Activated T-cell treated with anti-CD3 and anti-CD28 coated beads, Interleukin-2, amount 50 U/mL, for 24 hours (primary cell): ENCODE results near the gene PTPN3.

Experiments
- DNase-seq: peaks from one replicate; pipeline ENCODE4 v3.0.0-alpha.2; 2020
- H3K27ac Mint-ChIP-seq: 2 replicates; pipeline ENCODE4 v1.8.0; 2020; ENCODE audit warnings: mild to moderate bottlenecking, mixed read lengths
- H3K27me3 Mint-ChIP-seq: 2 replicates; pipeline ENCODE4 v1.8.0; 2020; ENCODE audit warnings: mixed read lengths
- H3K36me3 Mint-ChIP-seq: 2 replicates; pipeline ENCODE4 v1.8.0; 2020; ENCODE audit warnings: low read depth, mixed read lengths
- H3K4me1 Mint-ChIP-seq: 2 replicates; pipeline ENCODE4 v1.8.0; 2020; ENCODE audit warnings: low read depth, mixed read lengths
- H3K4me3 Mint-ChIP-seq: 2 replicates; pipeline ENCODE4 v1.8.0; 2020; ENCODE audit warnings: mild to moderate bottlenecking, moderate library complexity, mixed read lengths
- H3K9me3 Mint-ChIP-seq: 2 replicates; pipeline ENCODE4 v1.8.0; 2020; ENCODE audit warnings: mixed read lengths

PTPN3 gene

DNA sequence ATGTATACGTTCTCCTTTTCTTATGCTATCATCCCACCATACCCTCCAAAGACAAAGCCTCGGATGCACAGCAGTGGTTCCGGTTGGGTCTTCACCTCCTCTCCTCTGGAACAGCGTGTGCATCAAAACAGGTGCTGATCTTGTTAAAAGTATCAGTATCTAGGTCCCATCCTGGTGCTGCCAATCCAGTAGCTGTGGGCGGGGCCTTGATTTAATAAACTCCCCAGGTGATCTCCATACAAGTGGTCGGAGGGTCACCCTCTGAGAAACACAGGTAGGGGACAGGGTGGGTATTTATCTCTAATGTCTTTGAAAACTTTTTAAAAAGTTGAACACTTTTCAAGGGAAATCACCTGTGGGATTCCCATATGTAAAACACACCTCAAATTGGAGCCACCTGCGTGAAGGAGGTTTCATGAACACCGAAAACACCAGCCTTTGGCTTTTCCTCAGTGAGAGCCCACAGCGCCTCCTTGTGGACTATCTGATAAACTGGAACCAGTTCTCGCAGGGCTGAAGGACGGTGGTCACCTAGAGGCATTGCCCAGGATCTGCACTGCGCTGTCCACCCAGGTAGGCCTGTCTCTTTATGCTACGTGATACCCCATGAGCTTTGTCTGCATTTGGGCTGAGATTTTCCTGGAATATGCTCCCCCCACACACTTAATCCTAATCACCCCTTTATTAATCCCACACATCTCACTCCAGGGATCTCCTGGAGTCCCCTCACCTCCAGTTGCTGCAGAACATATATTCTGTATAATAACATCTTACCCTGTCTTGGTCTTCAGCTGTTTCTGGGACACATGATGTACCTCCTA is 96.7 kb downstream of the PTPN3 start:
- Mint-ChIP-seq H3K4me1 (peaks cover 6% of the 10 kb centered on the region), H3K27me3 (peaks cover 41% of the 10 kb centered on the region), H3K9me3 (no peaks in the 10 kb centered on the region), H3K27ac (no peak overlapping the region), H3K36me3 (no peaks in the 10 kb centered on the region), H3K4me3 (no peak overlapping the region)
- no peak for DNase-seq

DNA sequence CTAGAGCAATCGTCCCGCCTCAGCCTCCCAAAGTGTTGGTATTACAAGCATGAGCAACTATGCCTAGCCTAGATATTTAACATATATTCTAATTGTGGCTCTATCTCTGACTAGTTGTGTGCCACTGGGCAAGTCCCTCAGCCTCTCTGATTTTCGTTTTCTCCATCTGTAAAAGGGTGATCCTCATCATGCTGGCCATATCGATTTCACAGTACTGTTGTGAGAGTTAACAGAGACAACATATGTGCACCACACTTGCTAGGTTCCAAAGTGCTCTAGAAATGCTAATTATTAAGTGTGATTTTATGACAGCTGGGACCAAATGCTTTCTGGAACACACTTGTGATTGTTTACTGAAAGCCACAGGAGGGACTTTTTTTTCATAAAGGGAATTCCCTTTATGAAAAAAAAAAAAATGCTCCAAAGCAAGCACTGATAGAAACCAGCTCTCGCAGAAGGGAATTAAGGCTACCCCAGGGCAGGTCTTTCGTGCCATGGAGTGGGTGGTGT is 98.8 kb downstream of the PTPN3 start:
- H3K27ac Mint-ChIP-seq = no peak overlapping the region
- no peak for DNase-seq
- no peaks in the 10 kb centered on the region for H3K9me3 Mint-ChIP-seq
- peaks cover 6% of the 10 kb centered on the region for H3K4me1 Mint-ChIP-seq
- peaks cover 43% of the 10 kb centered on the region for H3K27me3 Mint-ChIP-seq
- no peaks in the 10 kb centered on the region for H3K36me3 Mint-ChIP-seq
- H3K4me3 Mint-ChIP-seq = no peak overlapping the region

DNA sequence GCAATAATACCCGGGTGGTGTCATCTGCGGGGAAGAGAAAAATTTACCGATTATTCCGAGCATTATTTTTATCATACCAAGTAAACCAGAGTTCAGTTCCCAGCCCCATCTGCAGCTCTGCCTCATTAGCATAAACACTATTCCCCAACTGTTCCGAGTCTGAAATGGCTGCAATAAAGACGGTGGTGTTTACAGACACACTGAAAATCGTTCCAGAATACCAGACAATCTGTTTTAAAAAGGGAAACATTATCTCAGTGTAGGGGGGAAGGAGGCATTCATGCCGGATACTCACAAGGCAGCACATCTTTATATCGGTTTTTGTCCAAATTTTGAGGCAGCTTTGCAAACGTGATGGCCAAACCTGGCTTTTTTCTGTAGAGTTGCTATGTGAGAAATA is 106.9 kb downstream of the PTPN3 start:
- Mint-ChIP-seq H3K27me3 (peaks cover 26% of the 10 kb centered on the region), H3K4me3 (no peak overlapping the region), H3K9me3 (no peaks in the 10 kb centered on the region), H3K4me1 (no peaks in the 10 kb centered on the region), H3K27ac (no peak overlapping the region), H3K36me3 (no peaks in the 10 kb centered on the region)
- no peak for DNase-seq

DNA sequence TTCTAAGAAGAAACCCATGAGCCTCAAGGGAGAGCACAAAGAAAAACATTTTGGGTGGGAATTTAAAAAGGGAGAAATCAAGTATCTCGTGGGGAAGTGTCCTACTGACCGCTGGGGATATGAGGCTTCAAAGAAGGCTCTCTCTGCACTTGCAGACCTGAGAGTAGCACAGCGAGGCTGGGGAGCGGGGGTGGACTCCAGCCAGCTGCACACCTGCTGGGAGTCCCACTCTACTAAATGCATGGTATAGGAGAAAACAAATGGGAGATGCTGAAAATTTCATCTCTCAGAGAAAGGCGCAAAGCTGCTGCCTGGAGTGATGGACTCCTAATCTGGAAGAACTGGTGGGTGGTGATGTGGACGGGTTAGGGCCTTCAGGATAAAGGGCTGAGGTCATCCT is 110.3 kb downstream of the PTPN3 start:
- no peak overlapping the region for H3K27ac Mint-ChIP-seq
- peaks cover 25% of the 10 kb centered on the region for H3K27me3 Mint-ChIP-seq
- H3K36me3 Mint-ChIP-seq = no peaks in the 10 kb centered on the region
- no peak for DNase-seq
- H3K9me3 Mint-ChIP-seq = no peaks in the 10 kb centered on the region
- H3K4me3 Mint-ChIP-seq = no peak overlapping the region
- H3K4me1 Mint-ChIP-seq = no peaks in the 10 kb centered on the region

DNA sequence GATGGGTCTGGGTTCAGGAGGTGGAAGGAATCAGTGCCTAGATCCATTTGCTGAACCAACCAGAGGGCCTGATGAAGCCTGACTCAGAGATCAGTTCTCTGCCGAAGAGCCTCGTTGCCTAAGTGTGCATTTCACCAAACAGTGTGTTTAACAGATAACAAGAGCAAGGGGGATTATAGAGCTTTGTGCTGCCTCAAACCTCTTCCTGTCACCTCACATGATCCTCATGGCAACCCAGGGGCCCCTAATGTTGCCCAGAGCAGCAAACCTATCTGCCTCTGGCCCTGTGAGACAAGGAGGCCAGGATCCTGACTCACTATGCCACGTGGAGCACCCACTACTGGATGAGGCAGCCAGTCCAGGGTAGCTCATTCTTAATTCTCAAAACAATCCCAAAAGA is 110.9 kb downstream of the PTPN3 start:
- Mint-ChIP-seq H3K9me3 (no peaks in the 10 kb centered on the region), H3K4me1 (no peaks in the 10 kb centered on the region), H3K36me3 (no peaks in the 10 kb centered on the region), H3K27me3 (peaks cover 25% of the 10 kb centered on the region), H3K27ac (no peak overlapping the region), H3K4me3 (no peak overlapping the region)
- no peak for DNase-seq

DNA sequence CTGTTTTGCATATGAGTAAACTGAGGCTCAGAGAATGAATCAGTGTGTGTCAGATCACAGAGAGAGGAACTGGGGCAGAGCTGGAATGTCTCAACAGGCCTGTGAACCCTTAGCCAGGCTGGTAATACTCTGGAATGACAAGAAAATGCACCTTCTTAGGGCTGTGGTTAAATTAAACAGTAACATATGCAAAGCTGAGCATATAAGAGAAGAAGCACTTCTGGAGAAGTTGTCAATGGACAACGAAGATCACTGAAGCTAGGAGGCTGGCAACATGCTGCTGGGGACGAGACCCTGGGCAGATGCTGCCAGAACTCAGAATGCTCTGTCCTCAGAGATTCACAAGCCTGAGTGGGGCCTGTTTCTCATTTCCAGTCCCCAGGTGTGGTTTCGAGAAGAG is 112.6 kb downstream of the PTPN3 start:
- DNase-seq = no peak
- Mint-ChIP-seq H3K27me3 (peaks cover 28% of the 10 kb centered on the region), H3K27ac (no peak overlapping the region), H3K4me3 (no peak overlapping the region), H3K36me3 (no peaks in the 10 kb centered on the region), H3K4me1 (no peaks in the 10 kb centered on the region), H3K9me3 (no peaks in the 10 kb centered on the region)

DNA sequence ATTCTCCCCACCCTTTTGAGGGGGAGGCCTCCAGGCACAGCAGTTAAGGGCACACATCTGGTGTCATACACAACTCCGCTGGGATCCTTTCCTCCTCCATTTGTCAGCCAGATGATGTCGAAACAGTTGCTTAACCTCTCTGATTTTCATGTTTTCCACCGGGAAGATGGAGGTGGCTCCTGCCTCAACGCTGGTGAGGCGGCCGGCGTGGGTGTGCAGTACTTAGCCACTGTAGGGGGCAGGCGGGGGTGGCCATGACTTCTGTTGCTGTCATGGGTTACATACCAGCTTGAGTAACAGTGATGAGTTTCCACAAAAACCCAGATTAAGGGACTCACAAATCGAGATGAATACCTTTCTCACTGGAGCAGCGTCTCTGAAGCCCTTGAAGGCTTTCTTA is 114.2 kb downstream of the PTPN3 start:
- Mint-ChIP-seq H3K27ac (no peak overlapping the region), H3K9me3 (no peaks in the 10 kb centered on the region), H3K4me1 (no peaks in the 10 kb centered on the region), H3K4me3 (no peak overlapping the region), H3K36me3 (no peaks in the 10 kb centered on the region), H3K27me3 (peaks cover 25% of the 10 kb centered on the region)
- DNase-seq = no peak

DNA sequence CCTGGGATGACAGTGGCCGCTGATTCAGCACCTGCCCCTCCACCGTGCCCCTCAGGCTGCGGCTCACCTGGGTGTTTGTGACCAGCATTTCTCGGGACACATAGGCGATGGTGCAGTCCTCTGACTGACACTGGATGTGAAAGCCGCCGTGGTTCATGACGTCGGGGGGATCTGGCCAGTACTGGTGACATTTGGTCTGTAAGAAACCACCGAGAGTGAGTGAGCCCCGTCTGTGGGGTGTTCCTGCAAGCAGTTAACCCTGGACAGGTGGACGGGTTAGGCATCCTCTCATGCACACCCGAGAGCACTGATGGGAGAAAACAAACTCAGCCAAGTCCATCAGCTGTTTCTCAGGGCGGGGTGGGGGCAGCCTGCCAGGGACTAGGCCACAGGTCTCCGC is 114.8 kb downstream of the PTPN3 start:
- no peak for DNase-seq
- no peak overlapping the region for H3K27ac Mint-ChIP-seq
- peaks cover 29% of the 10 kb centered on the region for H3K27me3 Mint-ChIP-seq
- no peaks in the 10 kb centered on the region for H3K9me3 Mint-ChIP-seq
- no peaks in the 10 kb centered on the region for H3K36me3 Mint-ChIP-seq
- no peak overlapping the region for H3K4me3 Mint-ChIP-seq
- no peaks in the 10 kb centered on the region for H3K4me1 Mint-ChIP-seq

DNA sequence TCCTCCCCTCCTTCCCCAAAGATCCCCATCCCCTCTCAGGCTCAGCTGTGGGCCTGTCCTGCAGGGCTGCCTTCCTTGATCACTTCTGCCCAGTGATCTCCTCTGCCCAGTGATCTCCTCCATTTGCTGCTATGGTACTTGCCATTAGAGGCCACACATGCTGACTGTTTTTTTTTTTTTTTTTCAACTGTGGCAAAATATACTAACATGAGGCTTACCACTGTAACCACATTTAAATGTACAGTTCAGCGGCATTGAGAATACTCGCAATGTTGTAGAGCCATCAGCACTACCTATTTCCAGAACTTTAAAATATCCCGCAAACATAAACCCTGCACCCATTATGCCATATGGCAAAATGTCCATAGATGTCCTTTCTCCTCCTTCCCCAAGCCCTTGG is 115.5 kb downstream of the PTPN3 start:
- Mint-ChIP-seq H3K4me3 (no peak overlapping the region), H3K9me3 (no peaks in the 10 kb centered on the region), H3K27me3 (peaks cover 21% of the 10 kb centered on the region), H3K27ac (no peak overlapping the region), H3K4me1 (no peaks in the 10 kb centered on the region), H3K36me3 (no peaks in the 10 kb centered on the region)
- DNase-seq = no peak

DNA sequence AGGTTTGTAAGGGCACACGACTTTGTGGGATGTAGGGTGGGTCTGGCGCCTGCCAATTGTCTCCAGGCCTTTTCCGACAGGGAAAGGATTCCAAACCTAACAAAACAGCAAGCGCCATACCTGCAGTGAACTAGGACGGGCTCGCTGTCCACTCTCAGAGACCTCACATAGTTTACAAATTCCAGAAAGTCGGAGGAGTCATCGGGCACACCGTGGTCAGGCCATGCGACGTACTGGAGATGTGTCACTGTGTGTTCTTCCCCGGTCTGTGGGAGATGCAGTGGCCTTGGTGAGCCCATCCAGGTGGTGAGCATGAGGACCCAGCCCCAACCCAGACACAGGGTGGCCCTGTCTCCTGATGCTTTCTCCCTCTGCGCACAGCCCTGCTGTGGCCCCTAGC is 115.9 kb downstream of the PTPN3 start:
- H3K4me1 Mint-ChIP-seq = no peaks in the 10 kb centered on the region
- no peaks in the 10 kb centered on the region for H3K9me3 Mint-ChIP-seq
- DNase-seq = no peak
- H3K36me3 Mint-ChIP-seq = no peaks in the 10 kb centered on the region
- H3K27ac Mint-ChIP-seq = no peak overlapping the region
- H3K27me3 Mint-ChIP-seq = peaks cover 18% of the 10 kb centered on the region
- no peak overlapping the region for H3K4me3 Mint-ChIP-seq

DNA sequence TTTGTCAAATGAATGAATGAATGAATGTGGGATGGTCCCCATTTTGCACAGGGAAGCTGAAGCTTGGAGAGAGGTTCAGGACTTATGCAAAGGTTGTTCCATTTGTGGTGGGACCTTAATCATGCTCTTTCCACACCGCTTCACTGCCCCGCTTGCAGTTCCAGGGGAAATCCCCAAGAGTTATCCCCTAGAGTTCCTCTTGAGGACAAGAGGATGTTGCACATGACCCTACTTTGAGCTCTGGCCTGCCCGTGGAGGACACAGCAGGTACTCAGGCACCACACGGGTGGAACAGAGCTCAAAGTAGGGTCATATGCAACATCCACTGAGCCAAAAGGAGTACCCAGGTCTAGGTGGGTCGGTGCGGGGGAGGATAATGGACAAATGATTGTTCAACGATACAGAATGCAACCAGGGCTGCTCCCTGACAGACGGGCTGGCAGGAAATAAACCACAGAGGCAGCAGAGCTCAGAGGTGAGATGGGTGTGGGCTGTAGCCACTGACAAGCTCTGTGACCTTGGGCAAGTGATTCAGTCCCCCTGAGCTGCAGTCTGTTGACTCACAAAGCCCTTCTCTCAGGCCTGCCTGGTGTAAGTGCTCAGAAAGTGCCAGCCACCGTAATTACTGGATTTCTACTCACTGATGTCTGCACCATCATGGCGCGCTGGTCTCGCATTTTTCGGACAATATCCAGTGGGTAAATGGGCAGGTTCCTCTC is 116.9 kb downstream of the PTPN3 start:
- no peaks in the 10 kb centered on the region for H3K36me3 Mint-ChIP-seq
- H3K27ac Mint-ChIP-seq = no peak overlapping the region
- H3K27me3 Mint-ChIP-seq = peaks cover 10% of the 10 kb centered on the region
- H3K4me3 Mint-ChIP-seq = no peak overlapping the region
- no peak for DNase-seq
- H3K4me1 Mint-ChIP-seq = no peaks in the 10 kb centered on the region
- no peaks in the 10 kb centered on the region for H3K9me3 Mint-ChIP-seq

DNA sequence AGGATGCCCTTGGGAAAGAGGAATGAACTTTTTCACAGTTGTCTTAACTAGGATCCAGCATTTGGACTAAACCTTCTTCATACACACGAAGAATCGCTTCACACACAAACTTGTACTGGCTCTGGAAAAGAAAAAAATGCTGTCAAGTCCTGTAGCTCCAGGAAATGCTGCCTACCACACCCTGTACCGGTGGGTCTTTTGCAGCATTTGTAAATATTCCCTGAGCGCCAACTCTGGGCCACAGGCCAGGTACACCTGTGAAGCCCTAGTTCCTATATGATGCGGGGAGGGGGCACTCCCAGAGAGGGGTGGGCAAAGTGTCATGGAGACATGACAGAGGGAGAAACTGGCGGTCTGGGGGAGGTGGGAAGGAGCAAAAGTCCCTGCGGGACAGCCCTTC is 118.6 kb downstream of the PTPN3 start:
- Mint-ChIP-seq H3K4me1 (no peaks in the 10 kb centered on the region), H3K27me3 (peaks cover 9% of the 10 kb centered on the region), H3K9me3 (no peaks in the 10 kb centered on the region), H3K36me3 (no peaks in the 10 kb centered on the region), H3K4me3 (no peak overlapping the region), H3K27ac (no peak overlapping the region)
- no peak for DNase-seq

DNA sequence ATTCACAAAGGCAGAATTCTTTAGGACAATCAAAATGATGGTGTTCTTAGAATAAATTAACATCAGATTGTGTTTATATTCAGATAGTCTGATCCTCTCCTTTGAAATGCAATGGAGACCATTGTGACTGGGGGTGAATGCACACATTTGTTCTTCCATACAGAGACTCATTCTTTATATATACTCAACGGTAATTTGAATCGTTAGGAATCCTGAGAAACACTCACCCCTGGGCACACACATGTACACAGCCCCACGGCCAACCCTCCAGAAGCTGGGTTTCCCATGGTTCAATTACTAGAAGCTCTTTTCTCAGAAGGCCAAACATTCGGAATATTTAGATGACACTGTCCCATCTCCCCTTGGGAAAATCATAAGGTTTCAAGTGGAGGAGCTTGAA is 119.8 kb downstream of the PTPN3 start:
- no peak overlapping the region for H3K27ac Mint-ChIP-seq
- DNase-seq = no peak
- no peak overlapping the region for H3K4me3 Mint-ChIP-seq
- no peaks in the 10 kb centered on the region for H3K9me3 Mint-ChIP-seq
- peaks cover 9% of the 10 kb centered on the region for H3K27me3 Mint-ChIP-seq
- no peaks in the 10 kb centered on the region for H3K36me3 Mint-ChIP-seq
- H3K4me1 Mint-ChIP-seq = no peaks in the 10 kb centered on the region

DNA sequence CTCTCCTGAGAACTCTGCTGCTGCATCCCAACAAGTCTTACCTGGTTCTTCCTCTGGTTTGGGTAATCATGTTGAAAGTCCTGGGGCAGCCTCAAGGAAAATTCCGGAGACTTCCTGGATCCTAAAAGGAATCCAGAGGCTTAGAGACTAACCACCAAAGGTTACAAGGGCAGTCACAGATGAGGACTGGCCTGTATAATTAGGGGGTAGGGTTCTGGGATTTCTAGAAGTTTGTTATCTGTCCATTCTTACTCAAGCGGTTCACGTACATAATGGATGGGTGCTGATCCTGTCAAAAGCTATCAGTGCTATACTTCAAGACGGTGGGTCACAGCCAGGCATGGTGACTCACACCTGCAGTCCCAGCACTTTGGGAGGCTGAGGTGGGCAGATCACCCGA is 125.9 kb downstream of the PTPN3 start:
- no peak overlapping the region for H3K4me3 Mint-ChIP-seq
- H3K36me3 Mint-ChIP-seq = no peaks in the 10 kb centered on the region
- no peaks in the 10 kb centered on the region for H3K4me1 Mint-ChIP-seq
- peaks cover 2% of the 10 kb centered on the region for H3K27me3 Mint-ChIP-seq
- no peak for DNase-seq
- peaks cover 3% of the 10 kb centered on the region for H3K9me3 Mint-ChIP-seq
- H3K27ac Mint-ChIP-seq = no peak overlapping the region

DNA sequence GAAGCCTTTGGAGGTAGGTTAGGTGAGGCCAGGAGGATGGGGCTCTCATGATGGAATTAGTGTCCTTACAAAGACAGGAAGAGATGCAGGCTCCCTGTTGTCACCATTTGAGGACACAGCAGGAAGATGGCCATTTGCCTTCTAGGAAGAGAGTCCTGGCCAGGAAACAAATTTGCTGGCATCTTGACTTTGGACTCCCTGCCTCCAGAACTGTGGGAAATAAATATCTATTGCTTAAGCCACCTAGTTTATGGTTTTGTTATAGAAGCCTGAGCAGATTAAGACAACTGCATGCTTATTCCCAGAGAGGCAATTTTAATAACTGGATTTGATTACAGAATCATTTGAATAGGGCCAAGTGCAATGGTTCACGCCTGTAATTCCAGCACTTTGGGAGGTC is 126.7 kb downstream of the PTPN3 start:
- Mint-ChIP-seq H3K4me3 (no peak overlapping the region), H3K9me3 (peaks cover 3% of the 10 kb centered on the region), H3K36me3 (no peaks in the 10 kb centered on the region), H3K27ac (no peak overlapping the region), H3K4me1 (no peaks in the 10 kb centered on the region), H3K27me3 (peaks cover 2% of the 10 kb centered on the region)
- DNase-seq = no peak
